ENCODE results near the gene HFM1.

HFM1 gene

DNA sequence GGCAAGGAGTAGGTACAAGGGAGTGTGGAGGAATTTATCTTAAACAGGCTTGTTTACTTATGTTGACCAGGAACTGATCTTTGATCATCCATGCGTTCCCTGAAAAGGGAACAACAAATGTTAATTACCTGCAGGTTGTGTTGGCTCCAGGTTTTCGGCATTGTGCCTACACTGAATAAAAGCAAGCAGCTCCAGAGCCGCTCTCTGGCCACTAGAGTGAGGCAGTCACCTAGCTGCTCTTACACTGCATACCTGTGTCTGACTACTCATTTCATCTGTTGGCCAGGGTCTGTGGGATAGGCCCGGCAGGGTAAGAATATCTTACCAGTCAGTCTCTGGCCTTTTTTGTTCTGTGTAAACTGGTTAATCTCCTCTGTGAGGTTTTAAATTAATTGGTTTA lies 183.6 kb downstream of the HFM1 start:
- Histone ChIP-seq H3K36me3 (ENCODE audit: insufficient read depth, low read length) (no peaks in the 10 kb centered on the region), H3K4me2 (ENCODE audit: low read depth, low read length, poor library complexity, severe bottlenecking) (no peak overlapping the region), H3K9me2 (replicated peaks; ENCODE audit: low read depth, low read length) (no peaks in the 10 kb centered on the region), H2AFZ (ENCODE audit: low read length) (no peak overlapping the region), H3K4me3 (ENCODE audit: low read length, poor library complexity, severe bottlenecking) (no peak overlapping the region), H3K27me3 (ENCODE audit: insufficient read depth, low read length, poor library complexity, severe bottlenecking) (no peaks in the 10 kb centered on the region), H3K4me1 (ENCODE audit: insufficient read depth, low read length, poor library complexity, severe bottlenecking) (no peaks in the 10 kb centered on the region), H3K79me2 (ENCODE audit: insufficient read depth, low read length) (no peaks in the 10 kb centered on the region), H3K9ac (ENCODE audit: low read depth, low read length, poor library complexity, severe bottlenecking) (no peak overlapping the region), H3K9me3 (ENCODE audit: insufficient read depth, low read depth, low read length) (no peaks in the 10 kb centered on the region), H4K20me1 (ENCODE audit: insufficient read depth, low read length, poor library complexity, severe bottlenecking) (no peaks in the 10 kb centered on the region), H3F3A (ENCODE audit: low read depth) (no peaks in the 10 kb centered on the region)
- TF ChIP-seq CTCF (conservative IDR thresholded peaks at IDR 0.05; ENCODE audit: low read length) = no peak
- no peak for TF ChIP-seq EZH2phosphoT487 (IDR thresholded peaks at IDR 0.05; ENCODE audit: borderline replicate concordance)

GRCh38 chr1:91217911-91218310 lies 186.7 kb downstream of the HFM1 start:
- TF ChIP-seq EZH2phosphoT487 (IDR thresholded peaks at IDR 0.05; ENCODE audit: borderline replicate concordance) (no peak), CTCF (conservative IDR thresholded peaks at IDR 0.05; ENCODE audit: low read length) (no peak)
- Histone ChIP-seq H2AFZ (ENCODE audit: low read length) (no peak overlapping the region), H3K36me3 (ENCODE audit: insufficient read depth, low read length) (no peaks in the 10 kb centered on the region), H3K79me2 (ENCODE audit: insufficient read depth, low read length) (no peaks in the 10 kb centered on the region), H4K20me1 (ENCODE audit: insufficient read depth, low read length, poor library complexity, severe bottlenecking) (no peaks in the 10 kb centered on the region), H3K27me3 (ENCODE audit: insufficient read depth, low read length, poor library complexity, severe bottlenecking) (no peaks in the 10 kb centered on the region), H3K9me3 (ENCODE audit: insufficient read depth, low read depth, low read length) (no peaks in the 10 kb centered on the region), H3K4me3 (ENCODE audit: low read length, poor library complexity, severe bottlenecking) (no peak overlapping the region), H3K9ac (ENCODE audit: low read depth, low read length, poor library complexity, severe bottlenecking) (no peak overlapping the region), H3K4me1 (ENCODE audit: insufficient read depth, low read length, poor library complexity, severe bottlenecking) (no peaks in the 10 kb centered on the region), H3F3A (ENCODE audit: low read depth) (no peaks in the 10 kb centered on the region), H3K4me2 (ENCODE audit: low read depth, low read length, poor library complexity, severe bottlenecking) (no peak overlapping the region), H3K9me2 (replicated peaks; ENCODE audit: low read depth, low read length) (no peaks in the 10 kb centered on the region)

Data from Loucy (cell line).